Hepatocyte (in vitro differentiated cells): ENCODE measurements around the gene IL12RB2.

Experiments
- EZH2 ChIP-seq: fragments of 200-600 bp; sonication (generic); IDR thresholded peaks from 2 replicates; pipeline ENCODE4 v1.6.1; 2016; ENCODE audit warnings: antibody characterized with exemption, mild to moderate bottlenecking, borderline replicate concordance
- EZH2phosphoT487 ChIP-seq: fragments of 200-600 bp; sonication (generic); IDR thresholded peaks from one replicate; pipeline ENCODE4 v1.6.1; 2018; ENCODE audit warnings: antibody characterized with exemption, mild to moderate bottlenecking, low read depth, moderate library complexity; ENCODE audit not compliant: unreplicated experiment, severe bottlenecking
- TF ChIP-seq, protein P1 (sequence below): fragments of 200-600 bp; sonication (generic); IDR thresholded peaks from 2 replicates; pipeline ENCODE4 v1.5.1; 2016; ENCODE audit warnings: antibody characterized with exemption, mild to moderate bottlenecking; ENCODE audit not compliant: poor library complexity

DNA sequence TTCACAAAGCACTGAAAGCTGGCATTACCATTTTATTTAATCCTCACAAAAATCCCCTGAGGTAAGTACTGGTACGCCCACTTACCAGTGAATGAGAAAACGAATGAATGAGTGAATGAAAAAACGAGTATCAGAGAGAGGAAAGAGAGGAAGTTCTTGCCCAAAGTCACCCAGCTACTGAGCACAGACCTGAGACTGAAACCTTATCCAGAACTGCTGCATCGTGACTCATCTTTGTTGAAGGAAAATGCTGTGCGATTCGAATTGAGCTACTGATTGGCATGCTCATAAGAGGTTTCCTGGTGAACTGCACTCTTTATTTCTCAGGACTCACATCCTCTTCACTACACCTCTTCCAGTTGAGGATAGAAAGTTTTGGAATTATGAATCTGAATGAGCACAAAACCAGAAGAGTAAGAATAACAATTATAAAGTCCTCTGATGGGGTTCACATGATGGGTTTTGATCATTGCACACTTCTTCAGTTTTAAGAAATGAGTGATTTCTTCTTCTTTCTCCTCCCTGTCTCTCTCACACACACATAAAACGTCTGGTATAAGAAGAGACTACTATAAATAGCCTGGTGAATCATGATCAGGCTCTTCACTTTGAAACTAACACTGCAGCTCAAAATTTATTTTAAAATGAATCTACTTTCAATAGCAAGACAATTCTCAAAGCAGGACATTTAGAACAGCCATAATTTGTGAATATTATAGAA is 32.1 kb downstream of the IL12RB2 start:
- TF ChIP-seq, protein P1, sequence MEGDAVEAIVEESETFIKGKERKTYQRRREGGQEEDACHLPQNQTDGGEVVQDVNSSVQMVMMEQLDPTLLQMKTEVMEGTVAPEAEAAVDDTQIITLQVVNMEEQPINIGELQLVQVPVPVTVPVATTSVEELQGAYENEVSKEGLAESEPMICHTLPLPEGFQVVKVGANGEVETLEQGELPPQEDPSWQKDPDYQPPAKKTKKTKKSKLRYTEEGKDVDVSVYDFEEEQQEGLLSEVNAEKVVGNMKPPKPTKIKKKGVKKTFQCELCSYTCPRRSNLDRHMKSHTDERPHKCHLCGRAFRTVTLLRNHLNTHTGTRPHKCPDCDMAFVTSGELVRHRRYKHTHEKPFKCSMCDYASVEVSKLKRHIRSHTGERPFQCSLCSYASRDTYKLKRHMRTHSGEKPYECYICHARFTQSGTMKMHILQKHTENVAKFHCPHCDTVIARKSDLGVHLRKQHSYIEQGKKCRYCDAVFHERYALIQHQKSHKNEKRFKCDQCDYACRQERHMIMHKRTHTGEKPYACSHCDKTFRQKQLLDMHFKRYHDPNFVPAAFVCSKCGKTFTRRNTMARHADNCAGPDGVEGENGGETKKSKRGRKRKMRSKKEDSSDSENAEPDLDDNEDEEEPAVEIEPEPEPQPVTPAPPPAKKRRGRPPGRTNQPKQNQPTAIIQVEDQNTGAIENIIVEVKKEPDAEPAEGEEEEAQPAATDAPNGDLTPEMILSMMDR = no peak
- TF ChIP-seq EZH2phosphoT487 (no peak), EZH2 (no peak)
